H1 (cell line): ENCODE results near the gene SNX2. TPM values are rescaled to one million over a fixed set of nuclear protein-coding genes. Genes with fewer than 3 reads are reported as not detected.
A peak's percentile ranks its signal among the peaks of the same experiment; 100 is the strongest.

Source experiments
- CTBP2 ChIP-seq: IDR thresholded peaks from 2 replicates; pipeline ENCODE4 v1.7.0; 2011; ENCODE audit warnings: borderline replicate concordance, mild to moderate bottlenecking, moderate library complexity, mixed read lengths, low read length; ENCODE audit not compliant: insufficient read depth, insufficient read length
- HDAC2 ChIP-seq, 2 experiments: fragments of 300-600 bp in 1 of 2; sonication (generic) in 1 of 2; IDR thresholded peaks; 2 replicates each; pipeline ENCODE4 v1.6.1; 2011 to 2012; ENCODE audit warnings: low read depth in 2 of 2, low read length in 2 of 2, mild to moderate bottlenecking in 2 of 2, moderate library complexity in 2 of 2, borderline replicate concordance in 1 of 2, inconsistent platforms in 1 of 2
- KDM1A ChIP-seq: fragments of 200-600, 300-600 bp; sonication (generic); IDR thresholded peaks from 2 replicates; pipeline ENCODE4 v1.7.1; 2016; ENCODE audit warnings: mild to moderate bottlenecking, low read length, borderline replicate concordance
- PHF8 ChIP-seq: fragments of 200-600 bp; sonication (generic); conservative IDR thresholded peaks from 2 replicates; pipeline ENCODE4 v1.7.1; 2012; ENCODE audit warnings: low read depth, mild to moderate bottlenecking, inconsistent platforms, low read length, moderate library complexity
- POLR2A ChIP-seq, 2 experiments: IDR thresholded peaks; 1 replicate in 1 of 2; 2 replicates in 1 of 2; pipeline ENCODE4 v1.6.1; 2011; ENCODE audit warnings: low read depth in 2 of 2, low read length in 2 of 2, mild to moderate bottlenecking in 2 of 2; ENCODE audit errors: control extremely low read depth in 1 of 2
- POLR2AphosphoS5 ChIP-seq: IDR thresholded peaks from 2 replicates; pipeline ENCODE4 v1.6.1; 2011; ENCODE audit warnings: low read depth, low read length
- SP1 ChIP-seq: IDR thresholded peaks from 2 replicates; pipeline ENCODE4 v1.6.1; 2011; ENCODE audit warnings: low read depth, low read length
- polyA plus RNA-seq, 7 experiments: library from polyadenylated mRNA; depleted of rRNA in 3 of 7; stranded (reverse) in 5 of 7; unstranded in 2 of 7; fragments of >200 nt in 5 of 7; fragments of 200-250 nt in 2 of 7; gene quantifications; 1 replicate in 5 of 7; 2 replicates in 1 of 7; 4 replicates in 1 of 7; pipeline versions ENCODE4 v1.2.1 to v1.2.3, GENCODE V29; 2011 to 2013; ENCODE audit warnings: missing spikeins in 2 of 7, mixed read lengths in 2 of 7
- total RNA-seq: library from RNA; stranded (reverse); fragmentation: NEBNext Ultra II Directional; extraction: Animal tissue kit (Norgen Biotek cat#: 25700); gene quantifications from 2 replicates; pipeline ENCODE4 v1.2.1, GENCODE V29; 2021
- TF ChIP-seq, protein P1 (sequence below): fragments of 300-600 bp; sonication (generic); IDR thresholded peaks from 2 replicates; pipeline ENCODE4 v1.7.1; 2012; ENCODE audit warnings: low read length, moderate library complexity, mild to moderate bottlenecking, inconsistent platforms; ENCODE audit not compliant: insufficient replicate concordance
- TF ChIP-seq, protein P2 (sequence below): IDR thresholded peaks from 2 replicates; pipeline ENCODE4 v1.6.1; 2012; ENCODE audit warnings: inconsistent platforms

The SNX2 gene
- total and polyA plus RNA-seq, 2 of the 8 experiments (the other 6 are each of a cell fraction or from before 2014, with no cell fraction given) = 51.0 to 61.2 TPM

DNA sequence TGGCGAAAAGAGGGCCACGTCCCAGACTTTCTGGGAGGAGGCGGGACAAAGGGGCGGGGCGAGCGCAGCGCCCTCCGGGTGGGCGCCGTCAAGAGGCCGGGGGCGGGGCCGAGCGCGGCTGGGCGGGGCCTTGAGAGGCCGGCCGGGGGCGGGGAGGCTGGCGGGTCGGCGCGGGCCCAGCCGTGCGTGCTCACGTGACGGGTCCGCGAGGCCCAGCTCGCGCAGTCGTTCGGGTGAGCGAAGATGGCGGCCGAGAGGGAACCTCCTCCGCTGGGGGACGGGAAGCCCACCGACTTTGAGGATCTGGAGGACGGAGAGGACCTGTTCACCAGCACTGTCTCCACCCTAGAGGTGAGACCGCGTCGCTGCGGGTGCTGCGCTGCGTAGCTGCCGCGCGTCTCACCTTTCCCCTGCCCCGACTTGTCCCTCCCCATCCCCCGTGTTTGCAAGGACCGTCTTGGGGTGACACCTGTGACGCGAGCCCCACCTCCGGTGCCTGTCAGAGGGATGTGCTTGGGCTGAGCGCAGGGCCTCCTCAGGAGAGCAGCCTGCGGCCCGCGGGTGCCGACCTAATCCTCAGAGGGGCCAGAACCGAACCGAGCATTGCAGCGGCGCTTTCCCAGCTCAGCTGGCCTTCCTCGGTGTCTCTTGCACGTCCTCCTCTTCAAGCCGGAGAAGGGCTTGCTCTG, at the start of gene SNX2 (continued):
- TF ChIP-seq, protein P1, sequence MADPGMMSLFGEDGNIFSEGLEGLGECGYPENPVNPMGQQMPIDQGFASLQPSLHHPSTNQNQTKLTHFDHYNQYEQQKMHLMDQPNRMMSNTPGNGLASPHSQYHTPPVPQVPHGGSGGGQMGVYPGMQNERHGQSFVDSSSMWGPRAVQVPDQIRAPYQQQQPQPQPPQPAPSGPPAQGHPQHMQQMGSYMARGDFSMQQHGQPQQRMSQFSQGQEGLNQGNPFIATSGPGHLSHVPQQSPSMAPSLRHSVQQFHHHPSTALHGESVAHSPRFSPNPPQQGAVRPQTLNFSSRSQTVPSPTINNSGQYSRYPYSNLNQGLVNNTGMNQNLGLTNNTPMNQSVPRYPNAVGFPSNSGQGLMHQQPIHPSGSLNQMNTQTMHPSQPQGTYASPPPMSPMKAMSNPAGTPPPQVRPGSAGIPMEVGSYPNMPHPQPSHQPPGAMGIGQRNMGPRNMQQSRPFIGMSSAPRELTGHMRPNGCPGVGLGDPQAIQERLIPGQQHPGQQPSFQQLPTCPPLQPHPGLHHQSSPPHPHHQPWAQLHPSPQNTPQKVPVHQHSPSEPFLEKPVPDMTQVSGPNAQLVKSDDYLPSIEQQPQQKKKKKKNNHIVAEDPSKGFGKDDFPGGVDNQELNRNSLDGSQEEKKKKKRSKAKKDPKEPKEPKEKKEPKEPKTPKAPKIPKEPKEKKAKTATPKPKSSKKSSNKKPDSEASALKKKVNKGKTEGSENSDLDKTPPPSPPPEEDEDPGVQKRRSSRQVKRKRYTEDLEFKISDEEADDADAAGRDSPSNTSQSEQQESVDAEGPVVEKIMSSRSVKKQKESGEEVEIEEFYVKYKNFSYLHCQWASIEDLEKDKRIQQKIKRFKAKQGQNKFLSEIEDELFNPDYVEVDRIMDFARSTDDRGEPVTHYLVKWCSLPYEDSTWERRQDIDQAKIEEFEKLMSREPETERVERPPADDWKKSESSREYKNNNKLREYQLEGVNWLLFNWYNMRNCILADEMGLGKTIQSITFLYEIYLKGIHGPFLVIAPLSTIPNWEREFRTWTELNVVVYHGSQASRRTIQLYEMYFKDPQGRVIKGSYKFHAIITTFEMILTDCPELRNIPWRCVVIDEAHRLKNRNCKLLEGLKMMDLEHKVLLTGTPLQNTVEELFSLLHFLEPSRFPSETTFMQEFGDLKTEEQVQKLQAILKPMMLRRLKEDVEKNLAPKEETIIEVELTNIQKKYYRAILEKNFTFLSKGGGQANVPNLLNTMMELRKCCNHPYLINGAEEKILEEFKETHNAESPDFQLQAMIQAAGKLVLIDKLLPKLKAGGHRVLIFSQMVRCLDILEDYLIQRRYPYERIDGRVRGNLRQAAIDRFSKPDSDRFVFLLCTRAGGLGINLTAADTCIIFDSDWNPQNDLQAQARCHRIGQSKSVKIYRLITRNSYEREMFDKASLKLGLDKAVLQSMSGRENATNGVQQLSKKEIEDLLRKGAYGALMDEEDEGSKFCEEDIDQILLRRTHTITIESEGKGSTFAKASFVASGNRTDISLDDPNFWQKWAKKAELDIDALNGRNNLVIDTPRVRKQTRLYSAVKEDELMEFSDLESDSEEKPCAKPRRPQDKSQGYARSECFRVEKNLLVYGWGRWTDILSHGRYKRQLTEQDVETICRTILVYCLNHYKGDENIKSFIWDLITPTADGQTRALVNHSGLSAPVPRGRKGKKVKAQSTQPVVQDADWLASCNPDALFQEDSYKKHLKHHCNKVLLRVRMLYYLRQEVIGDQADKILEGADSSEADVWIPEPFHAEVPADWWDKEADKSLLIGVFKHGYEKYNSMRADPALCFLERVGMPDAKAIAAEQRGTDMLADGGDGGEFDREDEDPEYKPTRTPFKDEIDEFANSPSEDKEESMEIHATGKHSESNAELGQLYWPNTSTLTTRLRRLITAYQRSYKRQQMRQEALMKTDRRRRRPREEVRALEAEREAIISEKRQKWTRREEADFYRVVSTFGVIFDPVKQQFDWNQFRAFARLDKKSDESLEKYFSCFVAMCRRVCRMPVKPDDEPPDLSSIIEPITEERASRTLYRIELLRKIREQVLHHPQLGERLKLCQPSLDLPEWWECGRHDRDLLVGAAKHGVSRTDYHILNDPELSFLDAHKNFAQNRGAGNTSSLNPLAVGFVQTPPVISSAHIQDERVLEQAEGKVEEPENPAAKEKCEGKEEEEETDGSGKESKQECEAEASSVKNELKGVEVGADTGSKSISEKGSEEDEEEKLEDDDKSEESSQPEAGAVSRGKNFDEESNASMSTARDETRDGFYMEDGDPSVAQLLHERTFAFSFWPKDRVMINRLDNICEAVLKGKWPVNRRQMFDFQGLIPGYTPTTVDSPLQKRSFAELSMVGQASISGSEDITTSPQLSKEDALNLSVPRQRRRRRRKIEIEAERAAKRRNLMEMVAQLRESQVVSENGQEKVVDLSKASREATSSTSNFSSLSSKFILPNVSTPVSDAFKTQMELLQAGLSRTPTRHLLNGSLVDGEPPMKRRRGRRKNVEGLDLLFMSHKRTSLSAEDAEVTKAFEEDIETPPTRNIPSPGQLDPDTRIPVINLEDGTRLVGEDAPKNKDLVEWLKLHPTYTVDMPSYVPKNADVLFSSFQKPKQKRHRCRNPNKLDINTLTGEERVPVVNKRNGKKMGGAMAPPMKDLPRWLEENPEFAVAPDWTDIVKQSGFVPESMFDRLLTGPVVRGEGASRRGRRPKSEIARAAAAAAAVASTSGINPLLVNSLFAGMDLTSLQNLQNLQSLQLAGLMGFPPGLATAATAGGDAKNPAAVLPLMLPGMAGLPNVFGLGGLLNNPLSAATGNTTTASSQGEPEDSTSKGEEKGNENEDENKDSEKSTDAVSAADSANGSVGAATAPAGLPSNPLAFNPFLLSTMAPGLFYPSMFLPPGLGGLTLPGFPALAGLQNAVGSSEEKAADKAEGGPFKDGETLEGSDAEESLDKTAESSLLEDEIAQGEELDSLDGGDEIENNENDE = no peak
- TF ChIP-seq POLR2A (IDR thresholded peaks at IDR 0.05; ENCODE audit: control extremely low read depth in 1 of 2, low read depth in 2 of 2, low read length in 2 of 2) (peak; percentile 74 to 88), POLR2AphosphoS5 (peak; percentile 90), PHF8 (peak; percentile 90), KDM1A (no peak), SP1 (no peak), HDAC2 (IDR thresholded peaks at IDR 0.05; ENCODE audit: borderline replicate concordance in 1 of 2, low read depth in 2 of 2, low read length in 2 of 2) (no peak), CTBP2 (no peak)
- TF ChIP-seq, protein P2, sequence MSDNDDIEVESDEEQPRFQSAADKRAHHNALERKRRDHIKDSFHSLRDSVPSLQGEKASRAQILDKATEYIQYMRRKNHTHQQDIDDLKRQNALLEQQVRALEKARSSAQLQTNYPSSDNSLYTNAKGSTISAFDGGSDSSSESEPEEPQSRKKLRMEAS = peak; percentile 72
